GM18520 (cell line): Measurements from ENCODE around the gene MEA1.

ENCODE experiments used
- ATAC-seq: cut with Tn5 transposase; IDR thresholded peaks from one replicate; pipeline ENCODE4 v1.9.1; 2021; ENCODE audit not compliant: unreplicated experiment

MEA1 gene

GRCh38 chr6:42978487-42978838, 35.3 kb downstream of the MEA1 start:
- ATAC-seq, result no peak

DNA sequence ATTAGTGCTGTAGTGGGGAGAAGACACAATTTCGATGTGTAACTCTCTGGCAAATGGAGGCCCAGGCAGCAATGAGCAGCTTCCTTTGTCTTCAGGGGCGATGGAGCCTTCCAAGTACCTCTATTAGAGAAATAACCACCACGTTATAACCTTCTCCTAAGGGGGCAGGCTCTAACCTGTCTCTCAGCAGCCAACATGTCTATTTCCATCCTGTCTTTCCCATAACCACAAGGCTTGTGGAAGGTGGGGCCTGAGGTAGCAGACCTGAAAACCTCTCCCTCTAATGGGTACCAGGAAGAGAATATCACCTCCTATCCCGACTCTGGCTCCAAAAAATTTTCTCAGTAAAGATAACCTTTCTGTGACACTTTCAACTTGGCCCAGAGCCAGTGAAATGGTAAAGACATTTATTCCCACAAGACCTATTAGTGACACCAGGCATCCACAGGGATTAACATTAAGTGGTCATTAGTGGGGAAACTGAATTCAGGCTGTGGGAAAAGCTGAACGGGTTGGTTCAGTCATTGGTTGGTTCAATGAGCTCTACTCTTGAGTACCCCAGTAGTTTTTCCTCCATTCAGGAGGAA, 38.7 kb downstream of the MEA1 start:
- ATAC-seq, result no peak

DNA sequence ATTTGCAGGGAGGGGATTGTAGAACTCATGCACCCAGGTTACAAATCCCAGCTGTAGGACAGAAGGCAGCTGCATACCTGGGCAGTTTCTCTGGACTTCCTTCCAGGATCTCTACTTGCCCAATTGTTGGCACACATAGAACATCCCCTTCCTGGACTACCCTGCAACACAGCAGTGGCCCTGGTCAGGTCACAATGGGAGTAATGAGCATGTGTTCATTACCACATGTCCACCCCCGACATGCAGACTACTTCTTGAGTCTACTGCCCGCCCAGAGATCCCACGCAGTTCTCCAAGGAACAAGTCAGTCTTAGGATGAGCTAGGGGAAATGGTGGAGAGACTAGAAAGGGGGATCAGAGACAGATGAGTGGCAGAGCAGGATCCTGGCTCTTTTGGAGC, 39.8 kb downstream of the MEA1 start:
- ATAC-seq, result no peak

DNA sequence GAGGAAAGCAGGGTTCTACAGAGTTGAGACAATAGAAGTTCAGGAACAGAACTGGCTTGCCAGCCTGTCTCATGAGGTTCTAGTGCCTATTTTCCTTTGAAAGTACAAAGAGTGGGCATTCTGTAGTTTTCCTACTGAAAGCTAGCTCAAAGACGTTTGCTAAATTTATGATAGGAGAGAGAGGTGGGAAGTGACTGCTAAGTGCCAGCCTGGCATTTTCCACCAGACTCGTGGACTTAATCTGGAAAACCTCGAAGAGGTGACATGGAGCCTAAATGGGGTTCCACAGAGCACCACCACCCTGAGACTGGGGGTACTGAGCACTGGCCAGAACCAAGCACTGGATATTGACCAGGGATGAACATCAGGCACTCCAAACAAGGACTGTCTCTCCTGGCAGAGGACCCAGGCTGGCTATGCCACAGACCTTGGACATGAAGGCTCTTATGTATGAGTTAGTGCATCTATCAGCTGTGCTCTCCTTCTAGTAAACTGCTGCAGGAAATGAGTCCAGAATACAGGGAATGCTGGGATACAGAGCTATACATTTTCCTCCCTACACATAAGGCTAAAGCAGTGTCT, 41.9 kb downstream of the MEA1 start:
- ATAC-seq, result no peak

- no peak for ATAC-seq
Measured at GRCh38 chr6:42970871-42971612, 42.7 kb downstream of the MEA1 start.

- no peak for ATAC-seq
Measured at GRCh38 chr6:42969934-42970333, 43.8 kb downstream of the MEA1 start.

DNA sequence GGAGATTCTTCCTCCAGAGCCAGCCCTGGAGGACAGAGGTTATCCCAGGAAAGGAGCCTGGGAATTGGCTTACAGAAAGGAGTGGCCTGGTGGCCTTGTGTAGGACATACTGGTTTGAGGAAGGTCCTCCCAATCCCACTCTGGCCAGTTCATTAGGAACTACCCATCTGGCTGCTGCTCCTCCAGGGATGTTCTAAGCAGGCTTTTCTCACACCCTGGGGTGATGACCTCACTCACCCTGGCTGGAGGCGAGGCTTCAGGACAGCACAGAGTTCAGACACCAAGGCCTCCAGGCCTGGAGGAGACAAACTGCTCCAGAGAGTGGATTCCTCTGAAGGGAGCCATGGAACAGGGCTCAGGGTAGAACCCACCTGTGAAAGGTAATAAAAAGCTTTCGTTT, 44.3 kb downstream of the MEA1 start:
- no peak for ATAC-seq

GRCh38 chr6:42968783-42969182, 45.0 kb downstream of the MEA1 start:
- ATAC-seq, result no peak

DNA sequence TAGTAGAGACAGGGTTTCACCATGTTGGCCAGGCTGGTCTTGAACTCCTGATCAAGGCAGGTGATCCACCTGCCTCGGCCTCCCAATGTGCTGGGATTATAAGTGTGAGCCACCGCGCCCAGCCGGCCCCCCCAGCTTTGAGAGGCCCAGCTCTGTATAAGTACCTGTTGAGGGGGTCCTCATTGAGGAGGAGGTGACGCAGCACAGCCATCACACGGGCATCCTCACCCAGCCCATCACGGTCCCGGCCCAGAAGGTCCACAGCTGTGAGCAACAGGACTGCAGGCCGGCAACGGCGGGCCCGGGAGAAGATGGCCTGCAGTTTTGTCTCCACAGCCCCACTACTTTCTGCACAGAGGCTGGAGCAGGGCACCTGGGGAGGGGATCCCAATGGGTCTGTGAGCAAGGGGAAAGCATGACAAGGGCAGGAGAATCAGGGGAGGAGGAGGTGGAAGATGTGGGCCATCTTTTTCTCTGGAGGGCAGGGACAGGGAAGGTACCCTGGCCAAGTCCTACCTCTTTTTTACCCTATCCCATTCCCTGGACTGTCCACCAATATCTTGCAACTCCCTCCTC, 45.5 kb downstream of the MEA1 start:
- ATAC-seq, result no peak

DNA sequence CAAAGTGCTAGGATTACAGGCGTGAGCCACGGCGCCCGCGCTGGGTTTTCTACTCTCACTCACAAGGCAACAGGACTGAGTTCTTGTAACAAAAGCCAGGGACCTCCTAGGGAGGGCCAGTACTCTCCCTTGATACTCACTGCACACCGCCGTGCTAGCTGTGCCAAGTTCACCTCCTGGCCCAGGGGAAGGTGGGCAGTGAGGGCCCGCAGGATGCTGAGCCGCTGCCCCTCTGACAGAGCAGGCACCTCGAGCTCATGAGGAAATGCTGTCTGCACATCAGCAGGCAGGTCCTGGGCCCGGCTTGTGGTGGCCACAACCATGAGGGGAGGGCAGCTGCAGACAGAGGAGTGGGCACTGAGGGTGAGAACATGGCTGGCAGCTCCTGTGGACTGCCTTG, 46.5 kb downstream of the MEA1 start:
- ATAC-seq, result no peak

GRCh38 chr6:42966571-42966970, 47.2 kb downstream of the MEA1 start:
- ATAC-seq, result no peak

DNA sequence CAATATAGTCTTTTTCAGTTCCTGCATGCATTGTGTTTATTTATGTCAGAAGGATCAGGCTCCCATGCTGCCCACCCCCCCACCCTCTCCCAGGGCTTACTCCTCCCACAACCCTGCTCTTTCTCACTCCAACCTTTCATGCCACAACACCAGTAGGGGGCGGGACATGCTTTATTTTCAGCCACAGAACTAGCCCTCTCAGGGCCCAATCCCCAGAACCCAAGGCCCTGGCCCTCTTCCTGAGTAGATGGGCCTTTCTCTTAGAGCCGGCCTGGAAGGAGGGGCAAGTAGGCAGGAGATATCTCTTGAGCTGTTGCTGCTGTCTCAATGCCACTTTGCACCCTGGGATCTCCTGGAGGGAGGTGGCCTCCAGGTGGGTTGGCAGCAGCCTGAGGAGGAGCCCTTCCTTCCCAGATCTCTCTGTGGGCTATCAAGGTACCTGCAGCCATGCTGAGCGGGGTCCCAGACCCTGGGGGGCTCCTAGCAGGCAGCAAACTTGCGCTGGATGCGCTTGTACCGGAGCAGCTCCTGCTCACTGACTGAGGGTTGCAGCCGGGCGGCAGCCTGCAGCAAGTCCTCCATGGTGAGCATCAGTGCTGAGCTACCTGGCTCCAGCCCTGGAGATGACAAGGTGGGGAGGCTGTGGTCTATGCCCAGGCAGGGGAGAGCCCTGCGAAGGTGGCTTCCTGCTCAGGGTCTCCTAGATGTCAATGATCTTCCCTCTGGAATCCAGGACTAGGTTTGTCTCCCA, 49.7 kb downstream of the MEA1 start:
- no peak for ATAC-seq

DNA sequence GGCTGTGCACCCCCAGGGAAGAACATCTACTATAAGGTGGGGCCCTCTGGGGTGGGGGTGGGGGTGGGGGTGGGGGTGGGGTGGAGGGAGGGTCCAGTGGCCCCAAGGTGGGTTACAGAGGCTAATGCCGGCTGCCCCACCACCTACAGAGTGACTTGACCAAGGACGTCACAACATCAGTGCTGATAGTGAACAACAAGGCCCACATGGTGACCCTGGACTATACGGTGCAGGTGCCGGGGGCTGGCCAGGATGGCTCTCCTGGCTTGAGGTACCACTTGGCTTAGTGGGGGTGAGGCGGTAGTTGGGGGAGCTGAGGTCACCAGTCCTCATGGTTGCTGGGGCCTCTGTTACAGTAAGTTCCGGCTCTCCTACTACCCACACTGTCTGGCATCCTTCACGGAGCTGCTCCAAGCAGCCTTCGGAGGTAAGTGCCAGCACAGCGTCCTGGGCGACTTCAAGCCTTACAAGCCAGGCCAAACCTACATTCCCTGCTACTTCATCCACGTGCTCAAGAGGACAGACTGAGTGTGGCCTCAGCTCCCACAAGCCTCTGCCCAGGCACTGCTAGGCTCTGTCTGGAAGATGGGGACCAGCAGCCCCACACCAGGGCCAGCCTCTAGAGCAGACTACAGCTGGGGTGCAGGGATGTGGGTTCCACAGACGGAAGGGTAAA, 50.4 kb downstream of the MEA1 start:
- ATAC-seq, result no peak

DNA sequence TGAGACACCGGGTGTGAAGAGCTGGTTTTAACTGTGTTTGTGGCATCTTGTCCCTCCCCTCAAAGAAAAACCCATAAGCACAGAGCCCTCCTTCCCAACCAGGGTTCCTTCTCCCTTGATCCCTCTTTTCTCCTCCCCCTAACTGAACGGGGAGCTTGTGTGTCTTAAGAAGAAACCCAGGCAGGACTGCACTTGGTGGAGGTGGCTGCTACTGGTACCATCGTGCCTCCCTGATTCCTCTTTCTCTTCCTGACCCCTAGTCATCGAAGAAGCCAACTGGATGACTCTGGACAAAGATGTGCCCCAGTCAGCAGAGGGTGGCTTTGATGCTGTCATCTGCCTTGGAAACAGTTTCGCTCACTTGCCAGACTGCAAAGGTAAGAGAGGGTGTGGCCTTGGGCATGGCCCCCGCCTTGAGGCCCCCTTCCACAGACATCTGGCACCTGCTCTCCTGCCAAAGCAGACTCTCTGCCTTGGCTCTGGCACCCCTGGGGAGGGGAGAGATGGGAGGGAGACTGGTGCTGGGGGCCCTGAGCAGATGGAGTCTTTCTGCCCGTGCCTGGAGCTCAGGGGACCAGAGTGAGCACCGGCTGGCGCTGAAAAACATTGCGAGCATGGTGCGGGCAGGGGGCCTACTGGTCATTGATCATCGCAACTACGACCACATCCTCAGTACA, 51.1 kb downstream of the MEA1 start:
- no peak for ATAC-seq

DNA sequence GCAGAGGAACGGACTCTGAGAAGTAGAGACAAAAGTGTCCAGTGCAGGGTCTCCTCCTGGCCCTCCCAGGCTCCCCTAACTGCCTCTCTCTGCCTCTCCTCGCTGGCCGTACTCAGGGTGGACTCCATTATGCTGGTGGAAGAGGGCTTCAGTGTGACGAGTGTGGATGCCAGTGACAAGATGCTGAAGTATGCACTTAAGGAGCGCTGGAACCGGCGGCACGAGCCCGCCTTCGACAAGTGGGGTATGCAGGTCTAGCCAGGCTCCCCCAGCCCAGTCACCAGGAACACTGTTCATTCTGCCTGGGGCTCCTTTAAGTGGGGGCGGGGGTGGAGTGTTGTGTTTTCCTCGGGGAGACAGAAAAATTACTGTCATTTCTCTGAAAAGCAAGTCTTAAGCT, 51.6 kb downstream of the MEA1 start:
- no peak for ATAC-seq
